ENCODE data around the gene STAT3.
"Not testable (repeated sequence)": the region's sequence is repeated elsewhere in the genome, so short reads cannot be mapped to it uniquely, and the experiment has no call there.

STAT3 gene

GRCh38 chr17:42386777-42387657 lies 1.2 kb downstream of the STAT3 start:
- DNase-seq, result no peak

- no peak for DNase-seq
Measured at GRCh38 chr17:42381898-42382297, 6.3 kb downstream of the STAT3 start.

GRCh38 chr17:42380935-42381334 lies 7.3 kb downstream of the STAT3 start:
- no peak for DNase-seq

GRCh38 chr17:42378959-42379594 lies 9.2 kb downstream of the STAT3 start:
- DNase-seq, result no peak

- no peak for DNase-seq
Measured at GRCh38 chr17:42378359-42378958, 9.8 kb downstream of the STAT3 start.

GRCh38 chr17:42373896-42374295 lies 14.3 kb downstream of the STAT3 start:
- no peak for DNase-seq

- DNase-seq, result no peak
Measured at GRCh38 chr17:42372142-42372541, 16.1 kb downstream of the STAT3 start.

- not testable (repeated sequence) for DNase-seq
Measured at GRCh38 chr17:42368797-42369561, 19.3 kb downstream of the STAT3 start.

GRCh38 chr17:42368310-42368709 lies 19.9 kb downstream of the STAT3 start:
- not testable (repeated sequence) for DNase-seq

GRCh38 chr17:42366176-42367023 lies 21.8 kb downstream of the STAT3 start:
- not testable (repeated sequence) for DNase-seq

- DNase-seq, result no peak
Measured at GRCh38 chr17:42365136-42365535, 23.1 kb downstream of the STAT3 start.

- DNase-seq, result no peak
Measured at GRCh38 chr17:42363767-42364585, 24.3 kb downstream of the STAT3 start.

- no peak for DNase-seq
Measured at GRCh38 chr17:42363231-42363630, 25.0 kb downstream of the STAT3 start.

- no peak for DNase-seq
Measured at GRCh38 chr17:42362245-42362961, 25.8 kb downstream of the STAT3 start.

- no peak for DNase-seq
Measured at GRCh38 chr17:42361781-42362186, 26.5 kb downstream of the STAT3 start.

- not testable (repeated sequence) for DNase-seq
Measured at GRCh38 chr17:42360388-42360787, 27.9 kb downstream of the STAT3 start.

GRCh38 chr17:42359133-42359532 lies 29.1 kb downstream of the STAT3 start:
- no peak for DNase-seq

- no peak for DNase-seq
Measured at GRCh38 chr17:42358434-42358833, 29.8 kb downstream of the STAT3 start.

Data from amygdala (tissue), 56 donors.